NAMALWA (cell line): Measurements from ENCODE around the gene CNIH4.
A peak's percentile ranks its signal among the peaks of the same experiment; 100 is the strongest.
"Not testable (repeated sequence)": the region's sequence is repeated elsewhere in the genome, so short reads cannot be mapped to it uniquely, and the experiment has no call there.

Experiments
- DNase-seq: peaks from one replicate; pipeline ENCODE4 v3.0.0-alpha.2; 2015; ENCODE audit warnings: low spot score

Gene CNIH4

DNA sequence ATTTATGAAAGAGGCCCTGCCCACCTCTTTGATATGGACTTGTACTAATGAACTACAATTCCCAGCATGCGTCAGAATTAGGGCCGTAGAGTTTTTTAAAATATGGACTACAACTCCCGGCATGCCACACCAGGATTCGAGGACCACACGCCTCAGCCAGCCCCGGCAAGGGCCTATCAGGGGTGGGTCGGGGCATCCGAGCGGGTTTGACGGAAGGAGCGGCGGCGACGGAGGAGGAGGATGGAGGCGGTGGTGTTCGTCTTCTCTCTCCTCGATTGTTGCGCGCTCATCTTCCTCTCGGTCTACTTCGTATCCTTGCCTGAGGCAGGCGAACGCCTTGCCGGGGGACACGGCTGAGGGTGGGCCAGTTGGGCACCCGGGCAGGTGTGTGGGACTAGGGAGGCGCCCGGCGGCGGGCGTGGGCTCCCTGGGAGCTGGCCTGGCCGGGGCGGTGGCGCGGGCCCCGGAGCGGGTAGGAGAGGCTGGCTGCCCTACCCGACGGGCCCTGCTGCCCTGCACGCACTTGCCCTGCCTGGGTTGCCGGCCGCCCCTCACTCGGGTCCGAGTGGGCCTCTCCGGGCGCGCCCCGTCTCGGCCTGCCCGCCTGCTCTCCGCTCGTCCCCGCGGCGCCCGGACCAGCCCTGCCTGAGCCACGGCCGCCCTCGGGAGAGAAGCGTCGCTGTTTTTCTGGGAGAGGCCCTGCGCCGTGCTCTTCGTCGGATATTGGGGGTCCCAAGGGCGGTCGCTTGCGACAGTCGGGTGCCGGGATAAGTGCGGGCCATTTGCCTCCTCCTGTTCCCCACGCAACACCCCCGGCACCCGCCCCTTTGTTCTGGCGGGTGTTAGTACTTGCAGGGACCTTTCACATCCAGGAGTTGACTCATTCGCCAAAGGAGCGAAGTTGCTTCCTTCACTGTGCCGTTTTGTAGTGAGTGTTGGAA, at the start of gene CNIH4:
Gene CNIH4 (plus strand): TSS at position 195 of the 941 bp plus-strand sequence. CDS start 46 bp downstream, at position 241.
- DNase-seq: peak; percentile 98

- no peak for DNase-seq
Observed at GRCh38 chr1:224308064-224308463, 48.6 kb upstream of the CNIH4 start.

DNA sequence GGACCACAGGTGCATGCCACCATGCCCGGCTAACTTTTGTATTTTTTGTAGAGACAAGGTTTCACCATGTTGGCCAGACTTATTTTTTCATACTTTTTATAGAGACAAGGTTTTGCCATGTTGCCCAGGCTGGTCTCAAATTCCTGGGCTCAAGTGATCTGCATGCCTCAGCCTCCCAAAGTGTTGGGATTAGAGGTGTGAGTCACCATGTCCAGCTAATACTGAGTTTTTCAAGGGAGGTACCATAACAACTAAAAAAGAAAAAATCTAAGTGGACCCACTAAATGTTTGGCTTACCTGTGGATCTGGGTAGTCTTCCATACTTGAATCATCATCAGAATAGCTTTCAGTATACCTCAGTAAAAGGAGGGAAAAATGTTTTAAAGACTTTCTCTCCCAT, 45.2 kb upstream of the CNIH4 start:
- not testable (repeated sequence) for DNase-seq

DNA sequence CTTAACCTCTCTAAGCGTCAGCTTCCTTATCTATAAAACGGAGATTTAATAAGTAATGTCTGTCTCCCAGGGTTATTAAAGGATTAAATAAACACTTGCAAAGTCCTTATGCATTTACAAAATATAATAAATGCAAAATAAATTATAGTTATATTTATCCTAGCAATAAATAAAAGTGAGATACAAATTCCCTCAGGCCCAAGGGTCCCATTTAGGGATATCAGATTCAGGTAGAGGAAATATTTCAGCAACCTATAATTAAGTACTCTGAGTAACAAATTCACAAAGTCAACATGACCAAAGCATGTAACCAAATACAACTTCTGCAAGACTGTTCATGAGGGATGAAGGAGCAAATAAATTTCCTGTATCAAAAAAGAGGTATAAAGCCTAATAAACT, 44.7 kb upstream of the CNIH4 start:
- DNase-seq: no peak

GRCh38 chr1:224317383-224318045, 39.2 kb upstream of the CNIH4 start:
- no peak for DNase-seq

DNA sequence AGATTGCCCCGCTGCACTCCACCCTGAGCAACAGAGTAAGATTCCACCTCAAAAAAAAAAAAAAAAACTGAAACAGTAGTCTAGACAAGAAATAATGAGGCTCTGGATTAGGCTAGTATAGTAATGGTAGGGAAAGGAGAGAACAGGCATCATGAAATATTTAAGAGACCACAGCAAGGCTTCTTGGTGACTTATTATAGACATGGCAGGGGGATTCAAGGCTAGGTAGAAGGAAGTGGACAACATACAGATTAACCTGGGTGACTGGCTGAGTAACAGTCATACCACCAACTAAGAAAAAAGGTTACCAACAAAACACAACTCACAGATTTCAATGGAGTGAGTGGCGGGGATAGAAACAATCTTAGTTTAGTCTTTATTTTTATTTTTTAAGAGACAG, 35.0 kb upstream of the CNIH4 start:
- no peak for DNase-seq

GRCh38 chr1:224325959-224326358, 30.7 kb upstream of the CNIH4 start:
- no peak for DNase-seq

- DNase-seq: no peak
Observed at GRCh38 chr1:224328644-224329043, 28.0 kb upstream of the CNIH4 start.

- DNase-seq: no peak
Observed at GRCh38 chr1:224329484-224329841, 27.2 kb upstream of the CNIH4 start.

GRCh38 chr1:224329842-224330753, 26.6 kb upstream of the CNIH4 start, which contains the start of gene NVL:
NVL (minus strand) TSS chr1:224330172; CDS start chr1:224330127, 45 bp downstream.
- DNase-seq: peak; percentile 89

DNA sequence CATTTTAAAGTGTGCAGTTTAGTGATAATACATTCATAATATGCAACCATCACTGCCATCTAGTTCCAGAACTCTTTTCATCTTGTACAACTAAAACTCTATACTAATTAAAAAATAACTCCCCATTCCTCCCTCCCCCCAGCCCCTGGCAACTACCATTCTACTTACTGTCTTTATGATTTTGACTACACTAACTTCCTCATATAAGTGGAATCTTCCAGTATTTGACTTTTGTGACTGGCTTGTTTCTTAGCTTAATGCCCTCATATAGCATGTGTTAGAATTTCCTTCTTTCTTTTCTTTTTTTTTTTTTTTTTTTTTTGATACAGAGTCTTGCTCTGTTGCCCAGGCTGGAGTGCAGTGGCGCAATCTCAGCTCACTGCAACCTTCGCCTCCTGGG, 25.4 kb upstream of the CNIH4 start:
- no peak for DNase-seq

DNA sequence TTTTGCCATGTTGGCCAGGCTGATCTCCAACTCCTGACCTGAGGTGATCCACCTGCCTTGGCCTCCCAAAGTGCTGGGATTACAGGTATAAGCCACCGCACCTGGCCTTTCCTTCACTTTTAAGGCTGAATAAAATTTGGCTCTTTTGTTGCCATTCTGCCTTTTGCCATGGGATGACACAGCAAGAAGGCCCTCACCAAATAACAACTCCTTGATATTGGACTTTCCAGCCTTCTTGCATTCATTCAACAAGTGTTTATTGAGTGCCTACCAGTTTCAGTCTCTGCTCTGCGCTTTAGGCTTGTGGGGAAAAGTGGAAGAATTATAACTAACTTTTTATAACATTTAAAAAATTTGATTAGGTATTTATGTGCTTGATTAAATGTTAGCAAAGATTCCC, 24.9 kb upstream of the CNIH4 start:
- DNase-seq: no peak

DNA sequence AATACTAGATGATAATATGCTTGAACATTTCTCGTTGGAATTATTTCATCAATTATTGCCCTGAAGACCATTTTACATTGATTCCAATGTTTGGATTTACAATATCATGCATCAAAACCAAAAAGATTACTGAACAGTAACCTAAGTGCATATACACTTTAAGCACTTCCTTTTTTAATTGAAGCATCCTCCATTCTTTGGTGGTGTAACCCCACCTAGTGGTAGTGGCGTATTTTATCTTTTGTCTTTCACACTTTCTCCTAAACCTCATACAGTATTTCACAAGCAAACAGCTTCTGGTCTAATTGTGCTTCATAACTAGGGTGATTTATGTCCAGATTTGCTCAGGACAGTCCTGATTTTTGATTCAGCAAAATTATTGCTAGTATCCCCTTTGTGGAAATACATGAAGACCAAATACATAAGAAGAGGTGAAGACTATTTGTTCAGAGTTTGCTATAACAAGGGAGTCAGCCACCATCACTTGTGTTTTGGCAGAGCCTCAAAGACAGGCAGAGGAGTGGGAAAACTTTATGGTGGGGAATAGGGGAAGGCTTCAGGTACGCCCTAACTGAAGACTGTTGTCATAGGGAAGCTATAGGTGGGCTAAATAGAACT, 23.3 kb upstream of the CNIH4 start:
- peak; percentile 87 for DNase-seq

GRCh38 chr1:224333939-224334786, 22.5 kb upstream of the CNIH4 start:
- no peak for DNase-seq

GRCh38 chr1:224338150-224338838, 18.4 kb upstream of the CNIH4 start:
- DNase-seq: no peak

DNA sequence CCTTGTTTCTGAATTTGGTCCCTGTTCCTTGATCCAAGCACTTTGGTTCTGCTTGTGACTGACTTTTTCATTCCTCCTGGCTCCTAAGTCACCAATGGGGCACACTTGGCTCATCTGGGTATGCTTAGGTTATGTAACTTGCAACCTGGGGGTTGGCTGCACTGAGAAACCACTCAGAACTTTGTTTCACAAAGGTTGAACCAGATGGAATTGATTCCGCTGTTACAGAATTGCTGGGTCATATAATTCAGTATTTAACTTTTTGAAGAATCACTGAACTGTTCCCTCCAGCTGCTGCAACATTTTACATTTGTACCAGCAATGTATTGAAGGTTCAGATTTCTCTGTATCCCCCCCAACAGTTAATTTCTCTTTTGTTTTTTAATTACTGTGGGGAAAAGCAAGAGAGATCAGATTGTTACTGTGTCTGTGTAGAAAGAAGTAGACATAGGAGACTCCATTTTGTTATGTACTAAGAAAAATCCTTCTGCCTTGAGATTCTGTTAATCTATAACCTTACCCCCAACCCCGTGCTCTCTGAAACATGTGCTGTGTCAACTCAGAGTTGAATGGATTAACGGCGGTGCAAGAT, 17.1 kb upstream of the CNIH4 start:
- no peak for DNase-seq

DNA sequence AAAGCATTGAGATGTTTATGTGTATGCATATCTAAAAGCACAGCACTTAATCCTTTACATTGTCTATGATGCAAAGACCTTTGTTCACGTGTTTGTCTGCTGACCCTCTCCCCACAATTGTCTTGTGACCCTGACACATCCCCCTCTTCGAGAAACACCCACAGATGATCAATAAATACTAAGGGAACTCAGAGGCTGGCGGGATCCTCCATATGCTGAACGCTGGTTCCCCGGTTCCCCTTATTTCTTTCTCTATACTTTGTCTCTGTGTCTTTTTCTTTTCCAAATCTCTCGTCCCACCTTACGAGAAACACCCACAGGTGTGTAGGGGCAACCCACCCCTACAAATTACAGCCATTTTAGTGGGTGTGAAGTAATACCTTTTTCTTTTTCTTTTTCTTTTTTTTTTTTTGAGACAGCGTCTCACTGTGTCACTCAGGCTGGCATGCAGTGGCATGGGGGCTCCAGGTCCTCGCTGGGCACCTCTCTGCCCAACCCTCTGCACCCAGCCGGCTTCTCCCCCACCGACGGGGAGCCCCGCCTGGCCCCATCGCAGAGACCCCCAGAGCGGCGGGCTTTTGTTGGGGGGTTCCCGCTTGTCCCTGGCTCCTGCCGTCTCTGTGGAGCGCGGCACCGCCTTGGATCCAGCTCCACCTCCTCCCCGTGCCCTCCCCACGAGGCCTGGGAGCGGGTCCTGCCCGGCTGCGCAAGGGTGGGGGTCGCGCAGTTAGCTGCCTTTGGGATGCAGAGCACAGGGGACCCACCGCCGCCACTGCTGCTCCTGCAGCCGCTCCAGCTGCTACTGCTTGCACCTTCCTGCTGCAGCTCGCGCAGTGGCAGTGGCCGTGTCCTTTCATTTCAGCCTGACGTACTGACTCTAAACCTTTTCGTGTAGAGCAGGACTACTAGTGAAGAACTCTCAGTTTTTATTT, 16.0 kb upstream of the CNIH4 start:
- DNase-seq: not testable (repeated sequence)

DNA sequence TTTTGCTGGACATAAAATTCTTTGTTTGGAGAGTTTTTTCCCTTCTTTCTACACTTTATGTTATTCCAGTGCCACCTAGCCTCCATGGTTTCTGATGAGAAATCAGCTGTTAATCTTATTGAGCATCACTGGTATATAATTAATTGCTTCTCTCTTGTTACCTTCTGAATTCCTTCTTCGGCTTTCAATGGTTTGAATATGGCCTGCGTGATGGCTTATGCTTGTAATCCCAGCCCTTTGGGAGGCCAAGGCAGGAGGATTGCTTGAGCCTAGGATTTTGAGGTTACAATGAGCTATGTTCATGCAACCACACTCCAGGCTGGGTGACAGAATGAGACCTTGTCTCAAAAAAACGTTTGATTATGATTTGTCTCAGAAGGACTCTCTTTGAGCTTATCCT, 13.0 kb upstream of the CNIH4 start:
- no peak for DNase-seq

DNA sequence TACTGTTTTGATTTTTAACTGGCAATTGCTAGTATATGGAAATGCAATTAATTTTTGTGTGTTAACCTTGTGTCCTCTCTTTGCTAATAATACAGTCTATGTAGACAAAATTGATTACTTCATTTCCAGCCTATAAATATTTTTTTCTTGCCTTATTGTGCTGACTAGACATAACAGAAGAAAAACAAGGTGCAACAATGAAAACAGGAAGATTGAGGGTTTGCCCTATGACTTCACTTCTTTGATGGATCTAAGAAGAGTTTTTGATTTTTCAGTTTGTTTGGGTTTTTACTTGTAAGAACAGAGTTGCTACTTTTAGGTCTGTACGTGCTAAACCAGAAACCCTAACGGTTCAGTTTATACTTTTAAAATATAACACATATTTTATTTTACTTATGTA, 8.5 kb upstream of the CNIH4 start:
- no peak for DNase-seq
